Activated CD4-positive, CD25-positive, alpha-beta regulatory T cell (primary cell): ENCODE results near the gene SPO11.

Experiments
- DNase-seq, 4 experiments: peaks; one replicate each; lab custom pipeline; 2025; lab: John Stamatoyannopoulos, UW

SPO11 gene

DNA sequence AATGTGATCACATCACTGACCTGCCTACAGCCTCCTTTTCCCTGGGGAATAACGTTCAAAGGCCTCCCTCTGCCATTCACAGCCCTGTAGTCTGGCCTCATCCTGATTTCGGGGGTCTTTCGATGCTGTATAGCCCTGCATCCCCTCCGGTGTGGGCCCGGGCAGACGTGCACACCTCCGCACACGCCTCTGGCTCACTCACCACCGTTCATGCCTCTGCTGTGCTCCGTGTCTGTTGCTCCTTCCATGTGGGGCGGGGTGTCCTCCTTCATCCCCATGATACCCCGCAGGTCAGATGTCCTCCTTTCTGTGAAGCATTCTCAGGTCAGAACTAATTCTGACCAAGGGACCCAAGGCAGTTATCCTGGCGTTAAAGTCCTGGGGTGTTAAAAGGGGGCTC, 47.7 kb downstream of the SPO11 start:
- DNase-seq, result no peak

DNA sequence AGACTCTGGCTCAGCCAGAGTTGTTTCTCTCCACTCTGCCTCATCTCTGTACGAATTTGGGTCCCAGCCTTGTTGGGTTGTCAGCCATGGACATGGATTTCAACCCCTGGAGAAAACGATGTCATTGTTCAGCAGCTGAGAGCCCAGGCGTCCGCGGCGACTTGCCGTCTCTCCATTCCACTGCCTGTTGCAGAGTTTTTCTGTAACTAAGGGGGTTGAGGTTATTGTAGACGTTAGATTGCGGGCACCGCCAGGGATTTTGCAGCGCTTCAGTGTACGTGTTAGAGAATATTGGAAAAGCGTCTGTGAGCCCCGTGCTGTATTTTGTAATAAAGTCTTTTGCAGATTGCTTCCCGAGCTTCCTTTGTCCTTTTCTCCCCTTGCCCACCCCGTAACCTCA, 48.5 kb downstream of the SPO11 start:
- DNase-seq, result no peak

DNA sequence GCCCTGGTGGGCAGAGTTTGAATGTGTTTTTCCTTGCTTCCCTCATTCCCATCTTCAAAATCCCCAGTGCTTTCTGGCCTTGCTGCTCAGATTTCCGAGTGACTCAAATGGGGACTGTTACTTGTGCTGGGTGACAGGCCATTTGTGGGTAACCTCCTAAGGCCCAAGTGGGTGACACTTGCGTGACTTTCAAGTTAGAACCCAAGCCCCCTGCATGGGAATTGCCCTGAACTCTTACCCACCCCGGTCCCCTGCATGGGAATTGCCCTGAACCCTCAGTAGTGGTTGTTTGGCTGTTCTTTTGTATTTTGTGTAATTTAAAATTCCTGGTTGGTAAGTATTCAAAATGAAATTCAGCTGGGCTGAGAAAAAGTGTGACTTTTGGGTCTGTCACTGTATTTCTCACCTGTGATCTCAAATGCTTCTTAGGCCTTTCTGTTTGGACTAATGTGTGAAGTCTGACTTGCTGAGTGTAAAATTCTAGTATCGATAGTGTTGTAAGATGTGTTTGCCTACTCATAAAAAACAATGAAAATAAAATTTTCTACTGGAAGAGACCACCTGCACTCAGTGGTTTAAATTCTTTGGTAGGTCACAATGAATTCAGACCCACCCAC, 49.2 kb downstream of the SPO11 start:
- no peak for DNase-seq

DNA sequence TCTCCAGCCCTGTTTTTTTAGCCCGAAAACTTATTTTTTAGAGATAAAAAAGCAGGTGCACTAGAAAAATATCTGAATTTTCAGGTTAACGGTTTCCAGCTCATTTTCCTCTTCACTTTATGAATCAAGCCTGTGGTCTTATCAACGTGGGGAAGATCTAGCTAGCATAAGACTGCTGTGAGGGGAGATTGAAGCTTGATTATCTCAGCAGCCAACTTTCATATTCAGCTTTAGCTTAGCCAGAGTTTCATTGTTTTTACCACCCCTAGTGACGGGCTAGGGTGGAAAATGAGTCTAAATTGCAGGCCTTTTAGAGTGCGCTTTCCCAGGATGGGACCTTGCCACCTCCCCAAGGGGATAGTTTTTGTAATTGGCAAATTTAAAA, 49.7 kb downstream of the SPO11 start:
- DNase-seq, result no peak

DNA sequence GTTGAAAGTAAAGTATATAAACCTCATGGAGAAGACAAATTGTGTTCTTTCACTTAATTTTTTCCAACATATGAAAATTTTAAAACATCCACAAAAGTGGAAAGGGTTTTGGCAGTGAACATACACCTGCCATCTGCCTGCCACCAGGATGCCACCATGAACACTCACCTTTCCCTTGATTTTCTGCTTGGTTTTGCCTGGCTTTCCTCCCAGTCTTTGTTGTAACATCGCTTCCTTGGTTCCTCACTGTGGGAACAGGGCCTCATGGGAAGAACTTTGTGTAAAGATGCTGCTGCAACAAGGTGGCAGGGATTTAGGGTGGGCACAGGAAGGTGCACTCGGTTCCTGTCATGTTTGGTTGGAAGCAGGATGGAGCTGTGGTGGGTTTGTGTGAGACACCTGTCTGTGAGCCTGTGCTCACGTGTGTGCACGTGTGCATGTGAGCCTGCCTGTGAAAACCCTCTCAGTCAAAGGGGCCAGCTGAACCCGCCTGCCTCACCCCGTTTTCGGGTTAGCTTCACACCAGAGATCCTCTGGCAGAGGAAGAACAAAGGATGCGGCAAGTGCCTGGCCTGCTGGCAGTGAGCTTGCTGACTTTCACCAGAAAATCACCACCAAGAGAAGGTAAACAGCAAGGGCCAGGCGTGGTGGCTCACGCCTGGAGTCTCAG, 50.6 kb downstream of the SPO11 start:
- no peak for DNase-seq

DNA sequence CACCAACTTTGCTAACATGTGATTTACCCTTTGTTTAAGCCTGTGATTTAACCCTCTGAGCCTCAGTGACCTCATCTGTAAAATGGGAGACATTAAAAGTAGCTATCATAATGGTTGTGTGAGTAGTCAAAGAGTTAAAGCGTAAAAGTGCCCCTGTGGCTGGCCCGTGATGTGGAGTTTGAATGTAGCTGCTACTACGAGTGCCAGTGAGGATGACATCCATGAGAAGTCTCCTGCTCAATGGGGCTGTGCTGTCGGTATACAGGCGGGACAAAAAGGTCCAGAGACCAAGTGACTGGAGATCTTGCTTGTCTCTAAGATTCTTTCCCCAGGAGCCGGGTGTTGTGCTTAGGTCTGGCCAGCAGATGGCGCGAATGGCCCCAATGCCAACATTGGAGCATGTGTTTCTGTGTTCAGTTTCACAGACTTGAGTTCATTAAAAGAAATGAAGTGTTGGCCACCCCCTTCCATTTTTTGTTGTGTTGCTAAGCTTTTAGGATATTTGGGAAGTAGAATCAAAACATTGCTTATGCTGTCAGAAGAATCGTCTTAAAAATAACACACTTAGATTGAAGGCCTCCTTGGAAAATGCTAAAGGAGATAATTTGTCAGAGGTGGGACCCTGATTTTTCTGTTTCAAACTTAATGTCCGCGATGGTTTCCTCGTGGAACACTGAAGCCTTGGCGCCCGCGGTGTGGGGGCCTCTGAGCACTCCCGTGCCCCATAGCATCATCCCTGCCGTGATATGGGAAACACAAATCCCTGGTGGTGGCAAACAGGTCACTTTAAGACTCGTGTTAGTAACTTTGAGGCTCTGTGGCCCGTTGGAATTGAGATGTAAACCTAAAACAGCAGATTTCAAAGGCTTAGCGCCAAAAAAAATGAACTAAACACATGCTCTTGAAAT, 52.2 kb downstream of the SPO11 start:
- peak; percentile 67 to 80 (median 73) for DNase-seq

DNA sequence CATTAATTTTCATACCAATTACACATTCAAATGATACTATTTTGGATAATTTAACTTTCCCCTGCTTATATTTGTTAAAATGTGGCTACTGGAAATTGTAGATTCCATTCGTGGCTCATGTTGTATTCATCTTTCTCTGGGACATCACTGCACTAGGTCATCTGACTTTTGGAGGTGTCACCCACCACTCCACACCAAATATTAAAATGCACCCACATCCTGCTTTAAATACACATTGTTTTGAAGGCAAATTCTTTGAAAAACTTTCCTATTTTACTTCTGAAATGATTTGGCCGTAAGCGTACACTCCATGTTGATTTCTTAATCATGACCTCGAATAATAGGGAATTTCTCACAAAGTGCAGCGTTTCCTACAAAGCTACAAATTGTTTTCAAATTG, 52.9 kb downstream of the SPO11 start:
- DNase-seq, result no peak

DNA sequence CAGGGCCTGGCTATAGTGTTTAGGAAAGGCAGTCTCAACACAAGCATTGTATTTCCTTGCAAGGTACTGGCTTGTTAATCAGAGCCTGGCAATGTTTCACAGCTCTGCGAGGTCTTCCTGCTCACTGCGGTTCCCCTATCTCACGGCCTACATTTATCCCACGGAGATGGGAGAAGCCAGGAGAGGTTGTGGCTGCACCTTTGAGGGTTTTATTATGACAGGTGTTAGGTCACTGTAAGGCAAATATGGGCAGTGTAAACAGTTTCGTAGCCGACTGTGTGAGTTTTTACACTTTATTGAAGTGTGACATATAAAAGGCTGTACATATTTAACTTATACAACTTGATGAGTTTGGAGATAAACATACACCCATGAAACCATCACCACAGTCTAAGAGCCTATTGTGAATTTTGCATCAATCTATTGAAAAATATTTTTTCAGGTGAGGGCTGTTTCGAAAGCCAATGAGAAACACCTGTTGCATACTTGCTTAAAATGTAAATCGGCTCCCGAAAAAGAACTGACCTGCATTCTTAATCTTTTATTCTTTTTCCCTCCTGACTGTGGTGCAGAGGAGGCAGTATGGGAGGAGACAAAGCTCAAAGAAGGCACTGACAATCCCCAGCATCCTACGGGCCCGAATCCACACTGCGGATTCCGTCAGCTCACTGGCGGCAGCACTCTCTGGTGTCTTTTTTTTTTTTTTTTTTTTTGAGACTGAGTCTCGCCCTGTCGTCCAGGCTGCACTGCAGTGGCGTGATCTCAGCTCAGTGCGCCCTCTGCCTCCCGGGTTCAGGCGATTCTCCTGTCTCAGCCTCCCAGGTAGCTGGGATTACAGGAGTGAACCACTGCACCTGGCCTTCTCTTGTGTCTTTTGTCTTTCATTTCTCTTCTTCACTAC, 54.1 kb downstream of the SPO11 start:
- no peak for DNase-seq

DNA sequence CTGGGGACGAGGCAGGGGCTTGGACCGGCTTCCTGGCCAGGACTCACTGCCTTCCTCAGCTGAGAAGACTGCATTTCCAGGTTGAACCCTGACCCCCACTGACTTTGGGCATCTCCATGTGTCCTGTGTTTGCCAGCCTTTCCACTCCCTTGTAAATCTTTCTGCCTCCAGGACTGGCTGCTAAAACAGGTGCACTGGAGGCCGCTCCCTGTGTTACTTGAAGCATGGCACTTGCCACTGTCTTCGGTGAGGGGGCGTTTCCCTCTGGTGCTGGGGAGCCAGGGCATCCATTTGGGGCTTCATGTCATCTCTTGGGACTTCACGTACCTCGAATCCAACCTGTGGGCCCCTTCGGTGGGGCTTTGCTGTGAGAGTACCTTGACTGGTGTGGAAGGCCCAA, 54.9 kb downstream of the SPO11 start:
- DNase-seq, result no peak

DNA sequence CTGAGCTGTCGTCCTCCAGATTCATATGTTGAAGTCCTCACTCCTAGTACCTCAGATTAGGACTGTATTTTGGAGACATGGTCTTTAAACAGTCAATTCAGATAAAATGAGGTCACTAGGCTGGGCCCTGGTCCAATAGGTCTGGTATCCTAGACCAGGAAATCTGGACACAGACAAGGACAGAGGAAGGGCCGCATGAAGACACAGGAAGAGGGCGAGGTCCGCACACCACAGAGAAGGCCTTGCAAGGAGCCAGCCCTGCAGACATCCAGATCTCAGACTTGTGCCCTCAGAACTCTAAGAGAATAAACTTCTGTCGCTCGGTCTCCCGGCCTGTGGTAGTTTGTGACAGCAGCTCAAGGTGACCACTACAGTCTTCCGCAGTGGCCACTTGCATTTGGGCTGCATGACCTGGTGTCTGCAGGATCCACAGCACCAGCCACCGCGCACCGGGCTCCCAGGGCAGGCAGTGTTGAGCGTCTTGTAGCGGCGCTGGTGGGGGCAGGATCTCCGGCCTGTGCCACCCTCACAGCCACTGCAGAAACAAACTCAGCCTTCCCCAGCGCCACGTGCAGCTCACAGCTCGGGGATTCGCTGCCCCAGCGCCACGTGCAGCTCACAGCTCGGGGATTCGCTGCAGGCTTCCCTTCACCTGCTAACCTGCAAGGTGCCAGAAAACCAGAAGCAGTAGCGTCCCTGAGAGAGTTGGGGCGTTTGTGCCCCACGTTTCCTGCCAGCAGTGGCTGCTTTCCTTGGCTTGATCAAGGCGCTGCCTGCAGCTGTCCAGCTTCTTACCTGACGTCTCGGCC, 55.6 kb downstream of the SPO11 start:
- no peak for DNase-seq

DNA sequence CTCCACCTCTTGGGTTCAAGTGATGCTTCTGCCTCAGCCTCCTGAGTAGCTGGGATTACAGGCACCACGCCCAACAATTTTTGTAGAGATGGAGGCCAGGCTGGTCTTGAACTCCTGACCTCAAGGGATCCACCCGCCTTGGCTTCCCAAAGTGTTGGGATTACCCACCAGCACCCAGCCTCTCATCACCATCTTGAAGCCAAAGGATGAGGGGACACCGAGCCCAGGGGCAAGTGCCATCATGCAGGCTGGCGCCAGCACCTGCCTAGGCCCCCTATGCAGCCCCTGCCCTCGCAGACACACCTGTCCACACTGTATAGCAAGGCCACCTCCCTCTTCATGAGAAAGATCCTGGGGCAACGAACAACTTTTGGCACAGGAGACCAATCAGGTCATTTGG, 56.3 kb downstream of the SPO11 start:
- no peak for DNase-seq

DNA sequence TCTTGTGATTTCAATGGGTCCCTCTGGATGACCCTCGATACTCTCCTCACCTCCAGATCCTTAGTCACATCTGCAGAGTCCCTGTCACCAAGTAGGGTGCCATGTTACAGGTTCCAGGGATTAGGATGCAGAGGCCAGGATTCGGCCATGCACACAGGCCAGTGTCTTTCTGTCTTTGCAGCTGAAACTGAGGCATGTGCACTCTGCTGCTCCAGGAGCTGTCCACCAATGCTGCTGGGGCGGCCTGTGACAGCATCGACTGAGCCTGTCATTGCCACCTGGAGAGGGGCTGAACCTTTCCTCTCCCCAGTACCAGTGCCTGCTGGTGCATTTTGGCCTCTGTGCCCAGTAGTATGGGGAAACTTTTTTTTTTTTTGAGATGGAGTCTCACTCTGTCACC, 57.2 kb downstream of the SPO11 start:
- DNase-seq, result no peak

DNA sequence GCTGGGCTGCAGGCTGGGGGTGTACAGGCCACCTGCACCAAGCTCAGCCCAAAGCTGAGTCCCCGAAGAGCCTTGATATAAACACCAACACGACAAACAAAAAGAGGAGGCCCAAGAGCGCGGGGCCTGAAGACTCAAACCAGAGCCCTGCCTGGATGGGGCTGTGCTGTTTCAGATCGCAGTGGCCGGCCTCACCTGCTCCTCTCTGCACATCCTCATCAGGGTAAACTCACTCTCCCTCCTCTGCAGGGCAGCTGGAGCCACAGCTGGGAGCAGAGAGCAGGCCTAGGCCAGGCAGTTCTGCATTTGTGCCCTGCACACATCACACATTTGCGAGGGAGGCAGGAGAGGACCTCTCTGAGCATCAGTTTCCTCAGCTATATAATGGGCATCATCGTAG, 57.9 kb downstream of the SPO11 start:
- no peak for DNase-seq

DNA sequence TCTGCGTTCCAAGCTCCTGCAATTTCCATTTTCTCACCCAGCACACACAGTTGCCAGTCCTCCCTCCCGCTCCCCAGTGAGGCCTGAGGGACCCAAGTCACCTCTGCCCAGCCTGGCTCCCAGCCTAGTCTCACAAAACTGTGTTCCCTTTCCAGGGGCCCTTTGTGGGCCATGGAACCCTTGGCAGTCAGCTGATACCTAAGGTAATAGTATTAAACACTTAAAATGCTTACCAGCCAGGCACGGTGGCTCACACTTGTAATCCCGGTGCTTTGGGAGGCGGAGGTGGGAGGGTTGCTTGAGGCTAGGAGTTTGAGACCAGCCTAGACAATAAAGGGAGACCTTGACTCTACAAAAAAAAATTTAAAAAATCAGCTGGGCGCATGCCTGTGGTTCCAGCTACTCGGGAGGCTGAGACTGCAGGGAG, 58.4 kb downstream of the SPO11 start:
- DNase-seq, result no peak

DNA sequence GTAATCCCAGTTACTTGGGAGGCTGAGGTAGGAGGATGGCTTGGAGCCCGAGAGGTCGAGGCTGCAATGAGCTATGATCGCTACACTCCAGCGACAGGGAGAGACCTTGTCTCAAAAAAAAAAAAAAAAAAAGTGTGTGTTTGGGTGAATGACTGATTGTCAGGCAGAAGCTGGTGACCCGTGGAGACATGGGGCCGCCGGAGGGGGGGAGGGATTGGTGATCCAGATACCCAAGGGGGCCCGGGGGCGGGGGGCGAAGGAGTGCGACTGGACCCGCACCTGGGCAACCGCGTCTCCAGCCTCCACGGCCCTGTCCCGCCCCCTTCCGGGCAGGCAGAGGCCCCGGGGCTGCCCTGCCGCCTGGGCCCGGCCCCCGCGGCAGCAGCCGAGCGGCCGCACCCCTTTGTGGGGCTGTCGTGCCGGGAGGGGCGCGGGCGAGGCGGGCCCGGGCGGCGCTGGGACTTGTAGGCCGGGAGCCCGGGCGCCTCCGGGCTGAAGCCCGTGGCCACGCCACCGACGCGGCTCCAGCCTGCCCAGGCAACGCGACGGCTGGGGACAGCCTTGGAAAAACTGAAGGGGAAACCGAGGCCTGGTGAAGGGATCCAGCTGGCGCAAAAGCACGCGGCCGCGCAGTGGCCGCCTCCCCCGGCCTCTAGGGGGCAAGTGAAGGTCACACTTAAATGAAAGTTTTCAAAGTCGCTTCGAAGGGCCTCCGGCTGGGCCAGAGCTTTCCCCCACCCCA, 59.5 kb downstream of the SPO11 start:
- DNase-seq, result peak; percentile 46 to 70 (median 53)

DNA sequence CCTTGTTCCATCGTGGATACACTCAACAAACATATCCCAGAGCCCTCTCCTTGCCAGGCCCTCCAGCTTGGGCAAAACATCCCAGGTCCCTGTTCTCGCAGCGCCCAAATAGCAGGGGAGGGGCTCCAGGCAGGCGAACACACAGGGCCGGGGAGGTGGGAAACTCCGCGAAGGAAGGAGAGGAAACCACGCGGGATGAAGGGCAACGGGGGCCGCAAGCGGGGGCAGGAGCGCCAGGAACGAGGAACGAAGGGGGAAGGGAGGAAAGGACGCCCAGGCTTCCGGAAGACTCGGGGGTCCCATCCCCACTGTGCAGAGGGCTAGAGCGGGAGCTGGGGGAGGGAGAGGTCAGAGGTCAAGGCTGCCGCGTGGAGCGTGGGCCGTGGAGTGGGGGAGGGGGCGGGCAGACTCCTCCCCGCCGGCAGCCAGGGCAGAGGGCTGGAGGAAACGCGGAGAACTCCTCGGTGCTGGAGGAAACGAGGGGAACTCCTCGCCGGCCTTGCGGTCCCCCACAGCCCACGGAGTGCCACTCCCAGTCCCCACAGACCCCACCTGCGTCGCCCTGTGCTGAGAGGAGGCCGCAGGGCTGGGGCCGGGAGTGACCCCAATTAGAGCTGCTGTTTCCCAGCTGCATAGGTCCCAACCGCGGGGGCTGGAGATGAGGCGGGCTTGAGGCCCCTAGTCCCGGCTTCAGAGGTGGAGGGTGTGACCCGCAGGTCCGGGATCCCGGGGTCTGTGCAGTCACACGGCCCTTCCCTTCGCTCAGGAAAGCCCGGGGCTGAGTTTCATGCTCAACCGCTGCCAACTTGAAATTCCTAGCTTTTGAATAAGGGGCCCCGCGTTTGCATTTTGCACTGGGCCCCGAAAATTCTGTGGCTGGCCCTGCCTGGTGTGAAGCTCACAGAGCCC, 60.3 kb downstream of the SPO11 start:
- DNase-seq, result peak in 2 of 4 experiments; percentile 35 to 38

DNA sequence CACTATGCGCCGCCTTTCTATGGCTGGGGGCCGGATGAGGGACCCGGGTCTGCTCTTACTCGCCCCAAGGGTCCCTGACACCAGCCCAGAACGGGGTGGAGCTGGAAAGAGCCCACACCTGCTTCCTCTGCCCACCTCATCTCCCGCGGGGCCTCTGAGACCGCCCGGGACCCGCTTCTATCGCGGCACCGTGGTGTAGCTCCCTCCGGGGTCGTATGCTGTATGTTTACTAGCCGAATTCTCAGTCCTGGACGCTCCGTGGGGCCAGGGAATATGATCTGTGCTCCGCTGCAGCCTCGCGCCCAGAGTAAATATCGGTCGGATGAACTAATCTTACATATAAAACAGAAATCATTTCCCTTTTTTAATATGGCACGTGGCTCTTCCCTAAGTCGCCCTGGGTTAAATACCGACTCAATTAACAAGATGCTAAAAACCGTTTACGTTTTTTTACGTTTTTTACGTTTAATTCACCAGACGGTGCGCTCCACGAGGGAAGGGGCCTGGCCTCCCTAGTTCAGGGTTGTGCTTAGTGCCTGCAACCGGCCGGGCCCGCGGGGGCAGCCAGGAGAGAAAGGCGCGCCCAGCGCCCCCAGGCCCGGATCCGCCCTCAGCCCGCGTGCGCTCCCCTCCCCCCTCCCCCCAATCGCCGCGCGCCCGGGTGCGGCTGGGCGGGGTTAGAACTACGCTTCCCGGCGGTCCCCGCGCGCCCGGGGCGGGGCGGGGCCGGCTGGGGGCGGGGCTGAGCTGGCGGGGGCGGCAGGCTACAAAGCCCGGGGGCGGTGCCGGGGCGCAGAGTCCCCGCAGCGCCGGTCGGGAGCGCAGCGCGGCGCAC, 61.2 kb downstream of the SPO11 start, which contains the start of gene RBM38:
Gene RBM38 (plus strand): TSS at position 793 of the 835 bp plus-strand sequence. CDS start 186 bp downstream, outside the sequence.
- peak; percentile 70 to 77 (median 74) for DNase-seq
